ENCODE data around the gene CD38.

CD38 gene

GRCh38 chr4:15870079-15870478 lies 92.0 kb downstream of the CD38 start:
- no peak for DNase-seq

- no peak for DNase-seq
Measured at GRCh38 chr4:15870921-15871664, 93.0 kb downstream of the CD38 start.

DNA sequence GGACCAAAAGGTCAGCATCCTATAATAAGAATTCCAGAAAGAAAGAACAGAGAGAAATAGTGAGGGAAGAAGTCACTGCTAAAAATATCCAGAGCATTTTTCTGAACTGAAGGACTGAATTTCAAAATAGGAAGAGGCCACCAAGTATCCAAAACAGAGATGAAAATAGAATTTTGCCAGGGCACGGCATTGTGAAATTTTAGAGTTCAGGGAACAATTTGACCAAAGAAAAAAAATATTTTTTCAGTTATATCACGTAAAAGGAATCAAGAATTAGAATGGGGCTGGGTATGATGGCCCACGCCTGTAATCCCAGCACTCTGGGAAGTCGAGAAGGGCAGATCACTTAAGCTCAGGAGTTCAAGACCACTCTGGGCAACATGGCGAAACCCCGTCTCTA lies 95.0 kb downstream of the CD38 start:
- no peak for DNase-seq

DNA sequence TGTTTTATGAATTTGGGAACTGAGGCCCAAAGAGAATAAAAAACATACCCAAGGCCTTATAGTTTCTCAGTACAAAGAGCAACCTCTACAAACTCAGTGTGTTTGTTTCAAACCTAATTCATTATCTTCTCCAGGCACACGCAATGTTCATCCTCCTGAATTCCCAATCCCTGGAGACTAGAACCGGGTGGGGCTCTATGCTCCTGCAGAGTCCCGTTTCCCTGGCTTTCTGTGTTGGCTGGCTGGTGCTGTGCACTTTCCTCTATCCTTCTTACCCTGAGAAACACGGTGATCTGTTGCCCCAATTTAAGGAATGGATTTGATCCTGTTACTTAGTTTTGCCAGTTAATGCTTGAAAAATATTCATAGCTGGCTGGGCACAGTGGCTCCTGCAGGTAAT lies 96.5 kb downstream of the CD38 start:
- no peak for DNase-seq

DNA sequence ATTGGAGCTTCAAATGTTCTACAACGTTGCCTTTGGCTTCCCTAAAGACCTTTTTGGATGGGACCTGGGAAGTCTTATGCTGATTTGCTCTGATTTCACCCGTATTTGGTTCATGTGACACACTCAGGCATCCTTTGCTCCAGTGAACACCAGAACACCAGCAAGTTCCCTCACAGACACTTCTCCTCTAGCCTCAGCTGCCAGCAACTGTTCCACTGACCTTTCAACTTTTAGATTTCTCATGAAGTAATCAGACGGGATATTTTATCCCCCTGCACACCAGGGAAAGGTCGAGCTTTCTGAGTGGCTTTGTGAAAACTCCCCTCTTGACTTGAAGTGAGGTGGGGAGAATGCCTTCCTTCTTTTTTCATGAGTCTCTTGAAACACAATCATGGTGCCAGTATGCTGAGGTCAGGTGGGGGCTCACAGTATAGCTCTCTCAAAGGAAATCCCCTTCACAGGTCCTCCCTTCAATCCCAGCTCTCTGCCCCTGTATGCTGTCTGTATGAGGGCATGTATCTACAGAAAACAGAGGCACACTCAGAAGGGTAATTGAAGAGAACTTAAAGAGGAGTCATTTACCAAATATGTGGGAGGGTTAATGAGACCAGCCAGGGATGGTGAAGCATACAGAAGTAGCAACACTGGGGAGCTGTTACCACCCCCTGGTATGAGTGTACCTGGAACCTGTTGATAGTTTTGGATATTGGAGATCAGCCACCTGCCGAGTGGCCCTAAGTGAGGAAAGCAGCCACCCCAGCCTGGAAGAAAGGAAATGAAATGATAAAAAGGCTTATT lies 97.7 kb downstream of the CD38 start:
- DNase-seq = no peak

DNA sequence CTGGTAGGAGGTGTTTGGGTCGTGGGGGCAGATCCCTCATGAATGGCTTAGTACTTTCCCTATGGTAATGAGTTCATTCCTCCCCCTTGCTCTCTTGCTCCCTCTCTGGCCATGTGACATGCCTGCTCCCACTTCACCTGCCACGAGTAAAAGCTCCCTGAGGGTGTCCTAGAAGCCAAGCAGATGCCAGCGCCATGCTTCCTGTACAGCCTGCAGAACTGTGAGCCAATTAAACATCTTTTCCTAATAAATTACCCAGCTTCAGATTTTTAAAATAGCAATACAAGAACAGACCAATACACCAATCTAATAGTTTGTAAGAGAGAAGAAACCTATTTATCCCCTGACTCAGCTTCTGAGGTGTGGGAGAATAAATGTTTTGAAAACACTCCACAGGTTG lies 99.9 kb downstream of the CD38 start:
- no peak for DNase-seq

- DNase-seq = no peak
Measured at GRCh38 chr4:15881820-15882219, 103.7 kb downstream of the CD38 start.

DNA sequence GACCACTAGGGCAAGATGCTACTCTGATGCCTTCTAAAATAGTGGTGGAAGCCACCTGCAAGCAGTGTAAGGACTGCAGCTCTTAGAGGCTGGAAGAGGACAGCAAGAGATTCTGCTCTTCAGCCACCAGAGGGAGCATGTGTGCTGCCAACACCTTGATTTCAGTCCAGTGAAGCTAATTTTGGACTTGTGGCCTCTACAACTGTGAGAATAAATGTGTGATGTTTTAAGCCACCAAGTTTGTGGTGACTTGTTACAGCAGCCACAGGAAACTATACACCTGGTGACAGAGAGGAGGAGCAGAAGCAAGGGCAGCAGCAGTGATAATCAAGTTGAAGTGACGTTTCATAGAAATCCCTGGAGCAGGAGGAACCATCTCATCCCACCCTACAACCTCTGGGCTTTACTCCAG lies 104.6 kb downstream of the CD38 start:
- DNase-seq = peak in 4 of 5 experiments; percentile 3 to 64 (median 18)

- no peak for DNase-seq
Measured at GRCh38 chr4:15883610-15884243, 105.6 kb downstream of the CD38 start.

DNA sequence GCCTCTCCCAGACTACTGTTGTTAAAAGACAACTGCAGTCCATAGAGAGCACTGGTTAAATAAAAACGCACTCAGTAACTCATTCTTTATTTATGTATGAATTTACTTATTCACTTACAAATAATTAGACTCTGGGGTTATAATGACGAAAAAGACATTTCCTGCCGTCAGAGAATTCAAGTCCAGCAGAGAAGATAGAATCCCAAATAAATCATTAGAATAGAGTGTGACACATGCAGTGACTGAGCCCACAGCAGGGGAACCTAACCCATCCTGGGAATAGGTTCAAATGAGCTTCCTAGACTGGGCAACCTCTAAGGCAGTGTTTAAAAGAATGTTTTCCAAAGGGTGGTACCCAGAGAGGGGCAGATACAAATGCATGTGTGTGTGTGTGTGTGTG lies 106.5 kb downstream of the CD38 start:
- no peak for DNase-seq

DNA sequence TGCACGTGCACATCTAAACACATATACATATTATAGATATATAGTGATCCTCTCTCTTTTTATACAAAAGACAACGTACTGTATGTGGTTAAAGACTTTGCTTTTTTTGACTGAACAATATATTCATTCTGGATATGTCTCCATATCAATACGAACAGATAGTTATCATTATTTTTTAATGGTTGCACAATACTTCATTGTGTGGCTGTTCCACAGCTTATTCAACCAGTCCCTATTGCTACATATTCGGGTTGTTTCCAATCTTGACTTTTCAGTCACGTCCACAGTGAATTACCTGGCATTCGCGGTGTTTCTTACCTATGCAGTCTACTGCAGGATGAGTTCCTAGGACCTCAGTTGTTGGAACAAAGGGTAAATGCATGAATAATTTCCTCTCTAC lies 107.3 kb downstream of the CD38 start:
- DNase-seq = no peak

GRCh38 chr4:15888515-15888914 lies 110.4 kb downstream of the CD38 start:
- DNase-seq = no peak

DNA sequence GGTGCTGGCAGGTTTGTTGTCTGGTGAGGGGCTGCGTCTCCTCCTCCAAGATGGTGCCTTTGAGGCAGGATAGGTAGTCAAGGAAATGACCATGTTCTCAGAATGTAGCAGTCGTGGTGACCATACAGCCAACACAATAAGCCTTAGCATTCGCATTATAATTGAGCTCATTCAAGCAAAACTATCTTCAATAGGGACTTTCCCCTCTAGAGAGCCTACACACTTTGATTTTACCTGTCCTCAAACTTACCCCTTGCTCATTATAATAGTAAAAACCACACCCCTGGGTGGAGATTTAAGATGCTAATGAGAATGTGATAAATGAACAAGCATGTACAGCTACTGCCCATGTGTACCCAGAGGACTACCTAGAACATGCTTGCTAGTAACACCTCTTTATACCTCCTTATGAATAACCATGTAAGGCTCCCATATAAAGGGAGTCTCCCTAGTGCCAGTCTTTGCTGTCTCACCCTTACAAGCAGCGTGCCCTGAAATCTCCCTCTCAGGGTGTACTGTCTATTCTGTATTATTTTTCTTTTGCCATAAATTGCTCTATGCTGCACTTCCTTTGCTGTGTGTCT lies 112.2 kb downstream of the CD38 start:
- DNase-seq = no peak

DNA sequence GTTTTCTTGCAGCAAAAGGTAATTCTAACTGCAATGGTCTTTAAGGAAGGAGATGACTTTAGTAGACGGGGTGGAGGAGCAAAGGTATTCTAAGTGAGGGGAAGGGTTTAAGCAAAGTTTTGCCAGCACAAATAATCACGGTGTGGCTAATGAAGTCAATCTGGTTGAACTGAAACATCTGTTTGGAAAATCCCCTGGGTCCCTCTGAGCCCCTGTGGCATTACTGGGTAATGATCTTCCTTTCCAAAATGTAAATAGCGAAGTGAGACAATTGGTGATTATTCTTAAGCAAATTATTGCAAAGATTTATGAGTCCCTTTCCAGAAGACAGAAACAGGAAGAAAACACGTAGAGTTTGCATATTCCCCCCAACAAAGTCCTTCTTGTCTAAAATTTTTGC lies 113.2 kb downstream of the CD38 start:
- no peak for DNase-seq

GRCh38 chr4:15893962-15894361 lies 115.8 kb downstream of the CD38 start:
- no peak for DNase-seq

GRCh38 chr4:15894393-15894792 lies 116.3 kb downstream of the CD38 start:
- DNase-seq = no peak

DNA sequence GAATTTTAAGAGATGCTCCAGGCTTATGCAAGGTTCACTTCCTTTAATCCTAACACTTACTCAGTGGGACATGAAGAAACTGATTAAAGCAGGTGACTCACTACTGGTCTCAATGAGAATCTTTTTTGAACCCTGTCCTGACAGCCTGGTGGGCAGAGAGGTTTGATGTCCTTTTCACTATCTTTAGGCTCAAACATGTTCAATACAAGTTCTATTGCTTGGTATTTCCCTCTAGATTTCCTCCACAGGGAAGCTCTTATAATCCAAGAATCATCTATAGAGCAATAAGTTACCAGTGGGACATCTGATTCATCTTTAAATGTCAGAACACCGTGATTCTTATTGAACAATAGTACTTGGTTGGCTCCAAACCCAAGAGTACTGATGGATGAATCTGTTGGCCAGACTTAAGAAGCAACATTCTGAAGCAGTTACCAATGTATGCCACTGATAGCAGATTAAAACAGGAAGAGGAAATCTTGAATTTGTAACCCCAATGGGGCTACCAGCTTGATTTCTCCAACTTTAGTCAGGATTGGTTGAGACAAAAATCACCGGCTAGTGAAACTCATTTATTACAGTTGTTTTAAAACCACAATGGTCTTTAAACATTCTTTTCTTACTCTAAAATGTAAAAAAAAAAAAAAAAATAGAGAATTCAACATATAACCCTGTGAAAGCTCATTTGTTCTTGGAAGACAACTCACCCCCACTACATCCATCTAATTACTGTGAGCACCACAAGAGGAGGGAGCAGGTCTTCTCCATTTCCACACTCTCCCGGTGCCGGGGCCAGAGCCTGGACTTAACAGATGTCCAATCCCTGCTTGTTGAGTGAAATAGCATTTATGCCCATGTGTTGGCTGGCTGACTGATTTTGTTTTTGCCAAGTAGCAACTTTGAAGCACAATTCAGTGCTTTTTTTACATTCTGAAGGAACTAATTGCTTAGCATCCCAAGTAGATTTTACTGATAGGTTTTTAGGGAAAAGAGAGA lies 117.1 kb downstream of the CD38 start:
- DNase-seq = no peak

- DNase-seq = no peak
Measured at GRCh38 chr4:15897577-15897976, 119.4 kb downstream of the CD38 start.

- DNase-seq = no peak
Measured at GRCh38 chr4:15898902-15899301, 120.8 kb downstream of the CD38 start.

- DNase-seq = no peak
Measured at GRCh38 chr4:15899511-15899910, 121.4 kb downstream of the CD38 start.

DNA sequence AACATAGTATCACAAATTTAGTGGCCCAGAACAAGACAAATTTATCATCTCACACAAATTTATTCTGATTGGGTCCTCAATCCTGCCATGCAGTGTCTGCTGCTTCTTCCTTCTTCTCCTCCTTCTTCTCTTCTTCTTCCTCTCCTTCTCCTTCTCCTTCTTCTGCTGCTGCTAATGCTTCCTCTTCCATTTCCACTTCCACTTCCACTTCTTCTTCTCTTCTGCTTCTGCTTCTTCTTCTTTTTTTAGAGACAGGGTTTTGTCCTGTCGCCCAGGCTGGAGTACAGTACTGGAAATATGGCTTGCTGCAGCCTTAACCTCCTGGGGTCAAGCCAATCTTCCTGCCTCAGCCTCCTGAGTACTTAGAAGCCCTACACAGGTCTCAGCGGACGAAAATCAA lies 122.9 kb downstream of the CD38 start:
- DNase-seq = no peak

DNA sequence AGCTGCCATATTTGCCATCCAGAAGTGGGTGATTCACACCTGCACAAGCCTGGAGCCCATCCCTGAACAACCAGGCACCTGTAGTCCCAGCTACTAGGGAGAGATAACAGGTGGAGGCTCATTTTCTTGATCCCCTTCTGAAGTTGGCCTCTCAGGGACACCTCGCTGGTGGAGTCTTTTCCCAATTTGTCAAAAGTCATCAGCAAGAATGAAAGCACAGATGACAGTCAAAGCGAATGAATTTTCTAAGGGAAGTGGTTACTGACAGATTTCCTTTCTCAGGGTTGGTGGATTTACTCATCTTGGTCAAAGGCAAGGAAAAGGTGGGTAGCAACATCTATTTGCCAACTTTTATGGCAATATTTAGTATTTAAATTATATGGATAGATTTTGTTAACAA lies 123.9 kb downstream of the CD38 start:
- DNase-seq = peak in 1 of 5 experiments; percentile 21

Measured in T-helper 2 cell (primary cell).